Upper lobe of left lung (tissue), 6 donors: ENCODE results near the gene PLA2G4A. TPM values are rescaled to one million over a fixed set of nuclear protein-coding genes. Genes with fewer than 3 reads are reported as not detected.
A peak's percentile ranks its signal among the peaks of the same experiment; 100 is the strongest.

ENCODE experiments used
- ATAC-seq, 2 donors: fragments of 200-7000 bp; cut with Tn5 transposase; one replicate each; pipeline ENCODE4 v1.9.1; 2022; ENCODE audit warnings: mild to moderate bottlenecking in 2 of 2, moderate library complexity in 2 of 2; ENCODE audit not compliant: low FRiP score in 2 of 2
- DNase-seq, 2 donors: peaks; one replicate each; pipeline ENCODE4 v3.0.0-alpha.2; 2019 to 2020
- H3K27ac ChIP-seq, 4 donors: fragments of 200-600 bp; sonication (generic); one replicate each; pipeline ENCODE4 v1.5.1; 2016 to 2019
- H3K27me3 ChIP-seq, 4 donors: fragments of 200-600 bp; sonication (generic); one replicate each; pipeline ENCODE4 v1.5.1; 2017 to 2019
- H3K36me3 ChIP-seq, 4 donors: fragments of 200-600 bp; sonication (generic); one replicate each; pipeline ENCODE4 v1.5.1; 2016 to 2019
- H3K4me1 ChIP-seq, 4 donors: fragments of 200-600 bp; sonication (generic); one replicate each; pipeline ENCODE4 v1.5.1; 2018 to 2019
- H3K4me3 ChIP-seq, 4 donors: fragments of 200-600 bp; sonication (generic); one replicate each; pipeline ENCODE4 v1.5.1; 2017 to 2019; ENCODE audit warnings: mild to moderate bottlenecking in 2 of 4, moderate library complexity in 1 of 4
- H3K9me3 ChIP-seq, 4 donors: fragments of 200-600 bp; sonication (generic); one replicate each; pipeline ENCODE4 v1.5.1; 2018 to 2019
- EP300 ChIP-seq, 4 donors: sonication (generic); formaldehyde crosslinking; IDR thresholded peaks; one replicate each; pipeline ENCODE4 v1.5.1; 2017; ENCODE audit warnings: antibody characterized with exemption in 4 of 4, control low read depth in 2 of 4
- POLR2A ChIP-seq, 4 donors: fragments of 450-650 bp; IDR thresholded peaks; one replicate each; pipeline ENCODE4 v1.5.1; 2016 to 2017; ENCODE audit warnings: antibody characterized with exemption in 4 of 4, mild to moderate bottlenecking in 2 of 4
- POLR2AphosphoS5 ChIP-seq, 2 donors: sonication (generic); formaldehyde crosslinking; IDR thresholded peaks; one replicate each; pipeline ENCODE4 v1.5.1; 2017; ENCODE audit warnings: antibody characterized with exemption in 2 of 2
- WGBS, 2 donors: methylation state at CpG; one replicate each; pipeline ENCODE4 v1.1.5; 2017 to 2018; 5-methylcytosine and 5-hydroxymethylcytosine counted together
- total RNA-seq, 6 donors: library from RNA; depleted of rRNA in 4 of 6; stranded (reverse); fragments of >200 nt in 4 of 6; gene quantifications; one replicate each; pipeline versions ENCODE4 v1.1.0 to v1.2.1, GENCODE V29; 2016 to 2021
- TF ChIP-seq, protein P1 (sequence below), 6 experiments: fragments of 450-650 bp in 4 of 6; fragments of 200-600 bp in 2 of 6; sonication (generic) in 2 of 6; IDR thresholded peaks; one replicate each; pipeline ENCODE4 v1.5.1; 2016 to 2019; ENCODE audit warnings: antibody characterized with exemption in 6 of 6
- donor health status: DM: no; HTN: no; CAD: no; lungs with moderate emphysema.
- donor health status: DM: no; HTN: yes; CAD: no; lungs with severe emphysema.

PLA2G4A gene
- total RNA-seq, 6 donors from 2014 or later, result 2.1 to 11.8 (median 7.5) TPM

GRCh38 chr1:186807163-186807562, 21.6 kb upstream of the PLA2G4A start:
- 90 to 95% methylated on average over 4 of the region's 4 CpGs for WGBS, 2 donors
- H3K4me1 ChIP-seq, result peaks cover 0 to 3% (median 0%) of the 10 kb centered on the region in 4 donors
- DNase-seq, result no peak
- no peaks in the 10 kb centered on the region for H3K27me3 ChIP-seq
- TF ChIP-seq EP300 (IDR thresholded peaks at IDR 0.05) (no peak), POLR2A (IDR thresholded peaks at IDR 0.05) (no peak)
- TF ChIP-seq, protein P1, sequence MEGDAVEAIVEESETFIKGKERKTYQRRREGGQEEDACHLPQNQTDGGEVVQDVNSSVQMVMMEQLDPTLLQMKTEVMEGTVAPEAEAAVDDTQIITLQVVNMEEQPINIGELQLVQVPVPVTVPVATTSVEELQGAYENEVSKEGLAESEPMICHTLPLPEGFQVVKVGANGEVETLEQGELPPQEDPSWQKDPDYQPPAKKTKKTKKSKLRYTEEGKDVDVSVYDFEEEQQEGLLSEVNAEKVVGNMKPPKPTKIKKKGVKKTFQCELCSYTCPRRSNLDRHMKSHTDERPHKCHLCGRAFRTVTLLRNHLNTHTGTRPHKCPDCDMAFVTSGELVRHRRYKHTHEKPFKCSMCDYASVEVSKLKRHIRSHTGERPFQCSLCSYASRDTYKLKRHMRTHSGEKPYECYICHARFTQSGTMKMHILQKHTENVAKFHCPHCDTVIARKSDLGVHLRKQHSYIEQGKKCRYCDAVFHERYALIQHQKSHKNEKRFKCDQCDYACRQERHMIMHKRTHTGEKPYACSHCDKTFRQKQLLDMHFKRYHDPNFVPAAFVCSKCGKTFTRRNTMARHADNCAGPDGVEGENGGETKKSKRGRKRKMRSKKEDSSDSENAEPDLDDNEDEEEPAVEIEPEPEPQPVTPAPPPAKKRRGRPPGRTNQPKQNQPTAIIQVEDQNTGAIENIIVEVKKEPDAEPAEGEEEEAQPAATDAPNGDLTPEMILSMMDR (IDR thresholded peaks at IDR 0.05), result no peak
- H3K27ac ChIP-seq, result no peak overlapping the region
- no peak overlapping the region for H3K4me3 ChIP-seq
- no peak for ATAC-seq
- H3K9me3 ChIP-seq, result no peaks in the 10 kb centered on the region
- no peaks in the 10 kb centered on the region for H3K36me3 ChIP-seq

GRCh38 chr1:186811892-186812291, 16.9 kb upstream of the PLA2G4A start:
- Histone ChIP-seq H3K27ac (no peak overlapping the region), H3K27me3 (no peaks in the 10 kb centered on the region), H3K9me3 (no peaks in the 10 kb centered on the region), H3K36me3 (no peaks in the 10 kb centered on the region), H3K4me1 (no peaks in the 10 kb centered on the region), H3K4me3 (no peak overlapping the region)
- DNase-seq (no peak), ATAC-seq (no peak)
- no peak for TF ChIP-seq POLR2A (IDR thresholded peaks at IDR 0.05)
- no peak for TF ChIP-seq POLR2AphosphoS5 (IDR thresholded peaks at IDR 0.05)
- TF ChIP-seq, protein P1 (IDR thresholded peaks at IDR 0.05), result no peak
- no peak for TF ChIP-seq EP300 (IDR thresholded peaks at IDR 0.05)
- WGBS, 2 donors, result 95 to 100% methylated on average over 1 of the region's 1 CpG

GRCh38 chr1:186812570-186812969, 16.2 kb upstream of the PLA2G4A start:
- Histone ChIP-seq H3K4me3 (no peak overlapping the region), H3K36me3 (no peaks in the 10 kb centered on the region), H3K27ac (no peak overlapping the region), H3K27me3 (no peaks in the 10 kb centered on the region), H3K9me3 (no peaks in the 10 kb centered on the region), H3K4me1 (no peaks in the 10 kb centered on the region)
- 78 to 79% methylated on average over 4 of the region's 4 CpGs for WGBS, 2 donors
- ATAC-seq, result peak in 1 of 2 donors; percentile 73
- DNase-seq, result no peak
- TF ChIP-seq POLR2A (IDR thresholded peaks at IDR 0.05) (no peak), POLR2AphosphoS5 (IDR thresholded peaks at IDR 0.05) (no peak), EP300 (IDR thresholded peaks at IDR 0.05) (no peak)
- TF ChIP-seq, protein P1 (IDR thresholded peaks at IDR 0.05), result no peak

DNA sequence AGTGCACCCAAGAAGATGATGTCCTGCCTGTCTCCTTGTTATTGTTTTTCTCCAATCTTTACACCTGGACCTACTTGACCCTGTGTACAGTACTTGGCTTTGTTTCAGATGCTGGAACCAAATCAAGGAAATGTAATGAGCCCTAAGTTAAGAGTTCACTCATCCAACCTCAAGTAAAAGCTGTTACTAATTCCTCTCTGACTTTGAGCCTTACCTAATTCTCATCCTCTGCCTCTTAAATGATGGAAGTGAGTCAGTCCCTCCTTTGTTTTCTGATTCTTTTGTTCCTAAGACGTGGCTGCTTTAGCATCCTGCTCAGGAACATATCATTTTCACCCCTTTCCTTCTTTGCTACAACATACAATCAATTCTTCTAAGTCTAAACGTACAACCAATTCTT, 15.3 kb upstream of the PLA2G4A start:
- Histone ChIP-seq H3K9me3 (no peaks in the 10 kb centered on the region), H3K4me3 (no peak overlapping the region), H3K36me3 (no peaks in the 10 kb centered on the region), H3K4me1 (no peaks in the 10 kb centered on the region), H3K27me3 (no peaks in the 10 kb centered on the region), H3K27ac (no peak overlapping the region)
- TF ChIP-seq, protein P1 (IDR thresholded peaks at IDR 0.05), result no peak
- TF ChIP-seq EP300 (IDR thresholded peaks at IDR 0.05), result no peak
- TF ChIP-seq POLR2A (IDR thresholded peaks at IDR 0.05), result no peak
- TF ChIP-seq POLR2AphosphoS5 (IDR thresholded peaks at IDR 0.05), result no peak
- ATAC-seq (no peak), DNase-seq (no peak)
- 57 to 64% methylated on average over 2 of the region's 2 CpGs for WGBS, 2 donors

DNA sequence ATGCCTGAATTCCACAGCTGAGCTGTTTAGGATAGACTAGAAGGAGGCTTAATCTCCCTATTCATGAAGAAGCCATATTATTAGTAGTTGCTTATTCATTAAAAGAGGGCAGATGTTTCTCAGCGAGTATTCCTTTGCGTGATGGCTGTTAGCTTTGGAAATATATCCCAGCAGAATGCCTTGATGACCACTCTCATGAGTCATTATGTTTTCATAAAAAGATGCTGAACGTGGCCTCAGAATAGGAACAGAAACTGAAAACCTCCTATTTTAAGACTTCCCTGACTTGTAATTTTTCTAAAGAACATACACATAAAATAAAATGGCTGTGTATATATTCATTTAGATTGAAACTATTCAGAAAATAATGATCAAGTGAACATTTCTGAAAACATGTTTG, 9.6 kb upstream of the PLA2G4A start:
- WGBS, 2 donors, result 66 to 69% methylated on average over 3 of the region's 3 CpGs
- H3K27ac ChIP-seq, result no peak overlapping the region
- TF ChIP-seq POLR2AphosphoS5 (IDR thresholded peaks at IDR 0.05) (no peak), POLR2A (IDR thresholded peaks at IDR 0.05) (no peak), EP300 (IDR thresholded peaks at IDR 0.05) (no peak)
- TF ChIP-seq, protein P1 (IDR thresholded peaks at IDR 0.05), result no peak
- DNase-seq (no peak), ATAC-seq (peak in 1 of 2 donors; percentile 73)
- H3K4me1 ChIP-seq, result no peaks in the 10 kb centered on the region
- H3K9me3 ChIP-seq, result no peaks in the 10 kb centered on the region
- H3K36me3 ChIP-seq, result no peaks in the 10 kb centered on the region
- H3K27me3 ChIP-seq, result no peaks in the 10 kb centered on the region
- no peak overlapping the region for H3K4me3 ChIP-seq
